Measurements from ENCODE around the gene ZNF76.

Gene ZNF76

DNA sequence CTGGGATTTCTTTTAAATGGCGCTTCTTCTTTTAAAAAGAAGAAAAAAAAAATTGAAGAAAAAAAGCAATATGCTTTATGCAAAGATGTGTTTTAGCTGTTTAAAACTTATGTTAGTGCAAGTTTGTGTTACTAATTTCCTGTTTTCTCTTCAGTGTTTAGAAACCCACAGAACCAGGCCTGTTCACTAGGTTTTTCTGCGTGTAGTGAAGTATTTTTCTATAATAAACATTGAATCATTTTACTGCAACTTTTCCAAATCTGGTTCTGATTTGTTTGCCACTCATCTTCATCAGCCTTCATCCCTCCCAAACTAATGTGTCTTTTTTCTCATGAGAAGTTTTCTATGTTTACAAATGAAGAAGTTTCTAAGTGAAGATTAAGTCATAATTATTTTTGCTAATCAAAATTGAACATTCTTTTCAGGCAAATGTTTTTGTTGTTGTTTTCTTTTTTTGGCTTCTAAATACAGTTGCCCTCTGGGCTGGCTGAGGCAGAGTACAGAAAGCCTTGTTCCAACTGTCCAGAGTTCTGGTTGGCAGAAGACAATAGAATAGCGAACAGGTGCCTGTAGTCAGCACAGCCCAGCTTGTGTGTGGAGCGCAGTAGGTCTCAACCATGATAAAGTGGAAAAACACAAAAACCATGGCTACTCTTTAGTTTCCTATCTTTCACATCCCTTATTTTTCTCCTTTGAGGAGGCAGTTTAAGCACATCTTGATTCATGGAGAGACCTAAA, 14.5 kb downstream of the ZNF76 start:
- DNase-seq: no peak

- DNase-seq: no peak
Observed at GRCh38 chr6:35275744-35276260, 16.3 kb downstream of the ZNF76 start.

- DNase-seq: no peak
Observed at GRCh38 chr6:35278708-35279107, 19.2 kb downstream of the ZNF76 start.

DNA sequence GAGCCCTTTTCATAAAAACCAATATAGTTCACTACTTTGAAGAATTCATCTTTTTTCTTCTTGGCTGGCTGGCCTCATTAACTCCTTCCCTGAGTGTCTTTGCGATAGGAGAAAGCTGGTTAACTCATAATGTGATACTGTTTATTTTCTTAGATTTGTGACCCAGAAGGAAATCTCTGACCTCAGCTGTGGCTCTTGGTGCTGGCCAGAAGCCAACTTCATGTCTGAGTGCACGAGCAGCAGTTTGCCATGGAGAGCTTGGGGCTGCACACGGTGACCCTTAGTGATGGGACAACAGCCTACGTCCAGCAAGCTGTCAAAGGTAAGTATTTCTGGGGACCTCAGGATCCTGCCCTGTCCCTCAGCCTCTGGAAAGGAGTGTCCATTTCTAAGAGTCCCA, 21.4 kb downstream of the ZNF76 start:
- no peak for DNase-seq

DNA sequence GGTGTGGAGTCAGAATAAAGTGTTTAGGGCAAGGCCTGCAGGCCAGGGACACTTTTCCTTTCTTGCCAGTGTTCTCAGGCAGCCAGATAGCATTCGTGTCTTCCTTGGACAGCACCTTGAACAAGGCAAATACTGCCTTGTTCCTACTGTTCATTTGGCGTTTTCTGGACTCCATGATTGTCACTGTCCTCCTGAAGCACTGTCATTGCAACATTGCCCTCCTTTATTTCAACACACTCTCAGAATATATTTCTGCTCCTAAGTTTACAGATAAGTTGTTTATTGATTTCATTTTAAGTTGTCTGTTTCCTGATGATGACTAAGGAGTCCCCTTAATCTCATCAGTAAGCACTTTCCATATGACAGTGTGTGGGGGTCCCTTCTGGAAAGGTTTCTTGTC, 22.9 kb downstream of the ZNF76 start:
- peak; percentile 19 for DNase-seq

GRCh38 chr6:35283361-35283760, 23.8 kb downstream of the ZNF76 start:
- DNase-seq: no peak

- no peak for DNase-seq
Observed at GRCh38 chr6:35287671-35288396, 28.3 kb downstream of the ZNF76 start.

- DNase-seq: no peak
Observed at GRCh38 chr6:35288834-35289233, 29.3 kb downstream of the ZNF76 start.

DNA sequence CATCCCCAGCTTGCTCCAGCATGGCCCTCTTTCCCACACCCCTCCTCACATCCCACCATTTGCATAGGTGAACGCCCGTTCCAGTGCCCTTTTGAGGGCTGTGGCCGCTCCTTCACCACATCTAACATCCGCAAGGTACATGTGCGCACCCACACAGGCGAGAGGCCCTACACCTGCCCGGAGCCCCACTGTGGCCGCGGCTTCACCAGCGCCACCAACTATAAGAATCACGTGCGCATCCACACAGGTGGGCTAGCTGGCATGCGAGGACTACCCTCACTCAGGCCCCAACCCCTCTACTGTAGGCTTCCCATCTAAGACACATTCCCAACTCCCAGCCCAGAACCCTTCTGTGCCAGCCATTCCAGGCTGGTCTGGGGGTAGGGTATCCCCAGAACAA, 32.0 kb downstream of the ZNF76 start:
- no peak for DNase-seq

DNA sequence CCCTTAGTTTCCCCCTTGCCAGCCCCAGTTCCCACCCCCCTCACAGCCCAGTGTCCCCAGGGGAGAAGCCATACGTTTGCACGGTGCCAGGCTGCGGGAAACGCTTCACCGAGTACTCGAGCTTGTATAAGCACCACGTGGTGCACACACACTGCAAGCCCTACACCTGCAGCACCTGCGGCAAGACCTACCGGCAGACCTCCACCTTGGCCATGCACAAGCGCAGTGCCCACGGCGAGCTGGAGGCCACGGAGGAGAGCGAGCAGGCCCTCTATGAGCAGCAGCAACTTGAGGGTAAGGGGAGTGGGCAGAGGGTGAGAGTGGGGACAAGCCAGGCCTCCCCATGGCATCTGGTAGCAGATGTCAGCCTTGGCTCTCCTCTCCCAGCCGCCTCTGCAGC, 33.0 kb downstream of the ZNF76 start:
- DNase-seq: no peak

GRCh38 chr6:35293681-35294080, 34.1 kb downstream of the ZNF76 start:
- no peak for DNase-seq

- peak; percentile 66 for DNase-seq
Observed at GRCh38 chr6:35294308-35294945, 34.9 kb downstream of the ZNF76 start.

- no peak for DNase-seq
Observed at GRCh38 chr6:35295036-35295435, 35.5 kb downstream of the ZNF76 start.

DNA sequence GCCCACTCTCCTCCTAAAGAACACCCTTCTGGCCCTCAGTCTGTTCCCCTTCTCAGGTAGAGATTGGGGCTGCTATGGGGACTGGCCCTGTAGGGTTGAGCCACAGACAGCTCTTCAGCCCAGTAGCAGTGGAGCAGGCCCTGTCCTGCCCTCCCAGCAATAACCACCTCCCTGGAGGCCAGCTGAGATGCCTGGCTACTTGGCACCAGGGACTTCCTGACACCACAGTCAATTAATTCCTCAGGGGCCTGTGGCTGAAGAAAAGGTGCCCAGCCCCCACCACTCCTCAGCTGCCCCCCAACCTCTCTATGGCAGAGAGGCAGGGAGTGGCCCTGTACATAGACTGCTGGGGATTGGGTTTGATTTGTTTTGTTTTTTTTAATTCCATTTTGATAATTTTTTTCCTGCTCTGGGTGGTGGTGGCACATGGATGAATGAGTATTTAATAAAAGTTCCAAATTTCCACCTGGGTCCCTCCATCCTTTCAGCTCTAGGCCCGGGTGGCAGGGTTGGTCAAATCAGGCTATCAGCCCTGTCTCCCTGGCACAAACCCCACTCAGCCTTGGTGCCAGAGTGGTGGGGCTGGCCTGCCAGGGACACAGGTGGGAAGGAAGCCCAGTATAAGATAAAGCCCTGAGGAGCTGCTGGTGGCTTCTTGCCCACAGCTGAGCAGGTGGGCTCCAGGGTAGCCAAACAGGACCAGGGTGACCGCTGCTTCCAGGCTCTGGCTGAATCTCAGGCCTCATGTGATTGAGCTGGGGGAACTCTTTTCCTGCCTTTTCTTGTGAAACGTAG, 36.2 kb downstream of the ZNF76 start:
- DNase-seq: no peak

DNA sequence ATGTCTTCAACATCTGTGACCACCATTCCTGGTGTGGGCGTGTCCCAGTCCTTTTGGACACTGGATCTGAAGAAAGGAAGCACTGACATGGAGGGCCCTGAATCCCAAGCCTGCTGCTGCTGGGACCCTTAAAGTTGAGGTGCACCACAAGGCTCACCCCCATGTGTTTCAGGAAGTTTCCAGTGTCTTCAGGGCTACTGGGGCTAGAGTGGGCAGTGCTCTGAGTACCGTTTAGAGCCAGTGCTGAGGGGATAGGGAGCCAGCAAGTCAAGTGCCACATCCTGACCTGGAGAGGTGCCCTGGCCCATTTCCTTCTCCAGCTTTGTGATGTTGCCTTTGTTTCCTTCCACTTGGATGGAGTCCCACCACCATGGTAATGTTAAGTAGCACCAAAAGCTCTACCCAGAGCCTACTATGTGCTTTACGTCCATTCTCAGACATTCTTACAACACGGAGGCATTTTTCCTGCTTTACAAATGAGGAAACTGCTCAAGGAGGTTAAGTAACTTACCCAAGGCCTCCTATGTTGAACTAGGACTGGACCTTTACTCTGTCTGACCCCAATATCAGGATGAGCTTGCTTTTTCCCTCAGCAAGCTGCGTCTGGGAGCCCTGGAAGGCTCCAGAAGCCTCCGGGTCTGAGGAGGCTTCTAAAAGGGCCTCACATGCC, 37.5 kb downstream of the ZNF76 start:
- no peak for DNase-seq

GRCh38 chr6:35297601-35298481, 38.3 kb downstream of the ZNF76 start, which contains the start of gene DEF6:
Gene DEF6, plus strand, starts transcription at chr6:35297818. Its CDS starts 39 bp downstream, at chr6:35297857.
- DNase-seq: peak; percentile 96

GRCh38 chr6:35298625-35299140, 39.1 kb downstream of the ZNF76 start:
- peak; percentile 44 for DNase-seq

DNA sequence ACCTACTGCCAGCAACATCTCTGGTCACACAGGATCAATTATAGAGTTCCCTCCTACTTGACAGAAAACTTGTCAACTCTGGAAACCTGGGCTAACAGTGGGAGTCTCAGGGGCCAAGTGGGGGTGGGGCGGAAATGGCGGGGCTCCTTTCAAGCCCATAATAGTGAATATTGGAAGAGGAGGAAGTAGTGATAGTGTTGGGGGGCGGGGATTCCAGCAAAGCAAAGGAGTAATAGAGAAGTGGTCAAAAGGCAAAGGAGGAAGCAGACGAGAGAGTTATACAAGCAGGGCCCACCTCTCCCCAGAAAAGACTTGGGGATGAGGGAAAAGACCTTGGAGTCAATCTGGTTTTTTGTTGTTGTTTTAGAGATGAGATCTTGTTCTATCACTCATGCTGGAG, 40.1 kb downstream of the ZNF76 start:
- peak; percentile 46 for DNase-seq

- DNase-seq: peak; percentile 72
Observed at GRCh38 chr6:35300848-35301247, 41.3 kb downstream of the ZNF76 start.

- peak; percentile 93 for DNase-seq
Observed at GRCh38 chr6:35302604-35303241, 43.2 kb downstream of the ZNF76 start.

Measured in activated CD4-positive, alpha-beta T cell treated with anti-CD3 and anti-CD28 coated beads, Interleukin-10, Interleukin-2, amounts not matched to agents 100 ng/mL and 50 ng/mL, durations not matched to agents 16 hours and 8 hours (primary cell).